GM18951 (cell line): ENCODE measurements around the gene IFI44.
A peak's percentile ranks its signal among the peaks of the same experiment; 100 is the strongest.

ENCODE experiments used
- POLR2A ChIP-seq: IDR thresholded peaks from 4 replicates; pipeline ENCODE4 v1.6.1; 2011; ENCODE audit warnings: mild to moderate bottlenecking; ENCODE audit not compliant: insufficient read length, insufficient read depth; ENCODE audit errors: extremely low read depth
- in situ Hi-C: fragments of 300-500 bp; cut with MboI; formaldehyde crosslinking; loops from one replicate; pipeline ENCODE4 v1.12.0; 2022; ENCODE audit warnings: low sequenced_read_pairs, mixed read lengths, inconsistent platforms; ENCODE audit not compliant: unreplicated experiment

The IFI44 gene

DNA sequence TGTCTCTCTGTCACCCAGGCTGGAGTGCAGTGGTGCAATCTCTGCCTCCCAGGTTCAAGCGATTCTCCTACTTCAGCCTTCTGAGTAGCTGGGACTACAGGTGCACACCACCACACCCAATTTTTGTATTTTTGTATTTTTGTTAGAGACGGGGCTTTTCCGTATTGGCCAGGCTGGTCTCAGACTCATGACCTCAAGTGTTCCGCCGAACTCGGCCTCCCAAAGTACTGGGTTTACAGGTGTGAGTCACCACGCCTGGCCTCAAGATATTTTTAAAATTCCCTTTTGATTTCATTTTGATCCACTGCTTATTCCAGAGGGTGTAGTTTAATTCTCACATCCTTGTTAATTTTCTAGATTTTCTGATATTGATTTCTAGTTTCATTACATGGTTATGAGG, 25.6 kb upstream of the IFI44 start:
- in situ Hi-C loops, result no loop called here
- no peak for TF ChIP-seq POLR2A

- in situ Hi-C loops, result no loop called here
- no peak for TF ChIP-seq POLR2A
These were observed 22.3 kb upstream of the IFI44 start for GRCh38 chr1:78627321-78627720.

GRCh38 chr1:78630600-78630999, 19.0 kb upstream of the IFI44 start:
- TF ChIP-seq POLR2A, result no peak
- in situ Hi-C loops, result no loop called here

DNA sequence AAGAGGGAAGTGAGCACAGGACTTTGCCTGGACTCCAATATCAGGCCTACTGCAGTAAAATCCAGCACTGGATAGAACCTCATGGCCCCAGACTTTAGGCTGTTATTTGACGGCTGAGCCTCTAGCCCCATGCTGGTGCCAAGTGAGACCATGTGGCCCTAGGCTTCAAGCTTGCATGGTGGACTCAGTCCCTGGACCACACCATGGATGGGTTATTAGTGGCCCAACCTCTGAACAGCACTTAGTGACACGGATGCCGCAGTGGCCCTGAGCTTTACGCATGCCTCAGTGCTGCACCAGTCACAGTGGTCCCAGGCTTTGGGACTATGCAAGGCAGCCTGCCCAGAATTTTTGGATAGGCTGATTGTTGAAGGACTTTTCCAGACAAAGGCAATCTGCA, 16.4 kb upstream of the IFI44 start:
- peak; percentile 57 for TF ChIP-seq POLR2A
- in situ Hi-C loops, result no loop called here

DNA sequence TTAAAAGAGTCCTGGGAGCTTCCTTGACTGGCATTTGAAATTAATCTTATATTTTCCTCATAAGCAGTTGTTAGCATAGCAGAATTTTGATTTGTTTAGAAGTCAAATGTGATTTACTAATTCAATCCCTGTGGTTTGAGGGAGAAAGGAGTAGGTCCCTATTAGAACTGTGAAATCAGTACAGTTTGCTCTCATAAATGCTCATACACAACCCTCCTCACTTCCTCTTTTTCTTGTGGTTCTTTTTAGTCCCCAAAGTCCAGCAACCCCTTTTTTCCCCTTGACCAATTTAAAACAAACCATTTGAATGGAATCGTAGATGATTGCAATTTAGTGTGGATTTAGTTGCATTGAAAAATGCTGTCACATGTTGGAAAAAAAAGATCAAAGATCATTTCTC, 9.2 kb upstream of the IFI44 start:
- no peak for TF ChIP-seq POLR2A
- in situ Hi-C loops, result no loop called here

GRCh38 chr1:78641558-78641957, 8.1 kb upstream of the IFI44 start:
- TF ChIP-seq POLR2A, result no peak
- in situ Hi-C loops, result no loop called here

GRCh38 chr1:78645723-78646122, 3.9 kb upstream of the IFI44 start:
- in situ Hi-C loops, result no loop called here
- no peak for TF ChIP-seq POLR2A

DNA sequence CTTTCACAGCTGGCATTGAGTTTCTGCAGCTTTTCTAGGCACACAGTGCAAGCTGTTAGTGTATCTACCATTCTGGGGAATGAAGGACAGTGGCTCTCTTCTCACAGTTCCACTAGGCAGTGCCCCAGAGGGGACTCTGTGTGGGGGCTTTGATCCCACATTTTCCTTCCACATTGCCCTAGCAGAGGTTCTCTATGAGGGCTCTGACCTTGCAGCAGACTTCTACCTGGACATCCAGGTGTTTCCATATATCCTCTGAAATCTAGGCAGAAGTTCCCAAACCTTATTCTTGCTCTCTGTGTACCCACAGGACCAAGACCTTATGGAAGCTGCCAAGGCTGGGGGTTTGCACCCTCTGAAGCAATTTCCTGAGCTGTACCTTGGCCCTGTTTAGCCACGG, 2.4 kb upstream of the IFI44 start:
- no peak for TF ChIP-seq POLR2A
- in situ Hi-C loops, result no loop called here

GRCh38 chr1:78650114-78650660, 556 bp downstream of the IFI44 start:
- TF ChIP-seq POLR2A, result no peak
- in situ Hi-C loops, result no loop called here

- in situ Hi-C loops, result no loop called here
- TF ChIP-seq POLR2A, result no peak
These were observed 1.6 kb downstream of the IFI44 start for GRCh38 chr1:78651241-78651640.

GRCh38 chr1:78652019-78652560, 2.5 kb downstream of the IFI44 start:
- in situ Hi-C loops, result no loop called here

GRCh38 chr1:78658901-78659300, 9.3 kb downstream of the IFI44 start:
- in situ Hi-C loops, result no loop called here
- TF ChIP-seq POLR2A, result no peak

More at GRCh38 chr1:78652019-78652560, 2.5 kb downstream of the IFI44 start:
- TF ChIP-seq POLR2A, result no peak

- in situ Hi-C loops, result no loop called here
- no peak for TF ChIP-seq POLR2A
These were observed 14.3 kb downstream of the IFI44 start for GRCh38 chr1:78663923-78664322.

DNA sequence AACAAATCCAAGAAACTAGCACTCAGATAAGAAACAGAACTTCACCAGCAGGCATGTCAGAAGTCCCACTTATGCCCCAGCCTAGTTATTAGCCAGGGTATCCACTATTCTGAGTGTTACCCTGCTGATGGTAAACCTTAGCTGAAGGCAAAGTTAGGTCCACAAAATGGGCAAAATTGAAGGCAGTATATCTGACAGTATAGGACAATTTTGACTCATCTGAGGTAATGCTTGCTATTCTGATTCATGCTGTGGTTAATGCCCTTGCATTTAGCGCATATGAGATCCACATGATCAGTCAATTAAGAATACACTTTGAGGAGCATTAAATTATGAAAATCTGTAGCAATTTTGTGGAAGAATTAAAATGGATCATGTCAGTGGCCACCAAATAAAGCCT, 15.1 kb downstream of the IFI44 start:
- peak; percentile 27 for TF ChIP-seq POLR2A

DNA sequence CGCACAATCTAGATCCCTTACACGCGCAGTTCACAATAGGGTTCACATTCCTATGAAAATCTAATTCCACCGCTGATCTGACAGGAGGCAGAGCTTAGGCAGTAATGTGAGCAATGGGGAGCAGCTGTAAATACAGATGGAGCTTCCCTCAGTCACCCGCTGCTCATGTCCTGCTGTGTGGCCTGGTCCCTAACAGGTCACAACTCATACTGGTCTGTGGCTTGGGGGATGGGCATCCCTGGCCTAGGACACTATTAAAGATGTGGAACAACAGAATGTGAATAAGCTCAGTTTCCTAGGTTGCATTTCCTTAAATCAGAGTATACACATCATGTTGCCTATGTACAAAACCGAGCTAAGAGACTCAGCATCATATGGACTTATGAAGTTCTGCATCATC, 16.2 kb downstream of the IFI44 start:
- in situ Hi-C loops, result no loop called here

More for the DNA sequence above, 15.1 kb downstream of the IFI44 start:
- in situ Hi-C loops, result no loop called here

More for the DNA sequence above, 16.2 kb downstream of the IFI44 start:
- TF ChIP-seq POLR2A, result no peak
